Measurements from ENCODE around the gene LRIG1. TPM values are rescaled to one million over a fixed set of nuclear protein-coding genes. Genes with fewer than 3 reads are reported as not detected.

LRIG1 gene
- total RNA-seq, 3 donors from 2014 or later = 72.1 to 180 (median 75.3) TPM

DNA sequence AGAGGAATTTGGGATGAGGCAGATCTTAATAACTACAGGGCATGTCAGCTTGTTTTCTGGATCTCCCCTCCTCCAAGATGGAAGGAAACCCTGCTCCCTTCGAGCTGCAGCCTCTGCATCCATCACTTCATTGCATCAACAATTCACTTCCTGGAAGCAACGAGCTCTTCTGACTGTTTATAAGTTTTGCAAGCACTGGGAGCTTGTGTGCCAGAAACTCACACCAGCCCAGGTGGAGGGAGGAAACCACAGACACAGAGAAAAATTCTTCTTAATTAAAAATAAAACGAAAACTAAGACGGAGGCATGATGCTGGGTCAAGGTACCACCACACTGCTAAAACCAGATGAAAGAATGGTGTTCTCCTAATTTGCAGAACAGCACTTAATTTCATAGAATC lies 10.6 kb downstream of the LRIG1 start:
- DNase-seq (no peak), ATAC-seq (peak; percentile 27)
- intact Hi-C loops (cut with DNase I, micrococcal nuclease) = no loop called here
- TF ChIP-seq, protein P1, sequence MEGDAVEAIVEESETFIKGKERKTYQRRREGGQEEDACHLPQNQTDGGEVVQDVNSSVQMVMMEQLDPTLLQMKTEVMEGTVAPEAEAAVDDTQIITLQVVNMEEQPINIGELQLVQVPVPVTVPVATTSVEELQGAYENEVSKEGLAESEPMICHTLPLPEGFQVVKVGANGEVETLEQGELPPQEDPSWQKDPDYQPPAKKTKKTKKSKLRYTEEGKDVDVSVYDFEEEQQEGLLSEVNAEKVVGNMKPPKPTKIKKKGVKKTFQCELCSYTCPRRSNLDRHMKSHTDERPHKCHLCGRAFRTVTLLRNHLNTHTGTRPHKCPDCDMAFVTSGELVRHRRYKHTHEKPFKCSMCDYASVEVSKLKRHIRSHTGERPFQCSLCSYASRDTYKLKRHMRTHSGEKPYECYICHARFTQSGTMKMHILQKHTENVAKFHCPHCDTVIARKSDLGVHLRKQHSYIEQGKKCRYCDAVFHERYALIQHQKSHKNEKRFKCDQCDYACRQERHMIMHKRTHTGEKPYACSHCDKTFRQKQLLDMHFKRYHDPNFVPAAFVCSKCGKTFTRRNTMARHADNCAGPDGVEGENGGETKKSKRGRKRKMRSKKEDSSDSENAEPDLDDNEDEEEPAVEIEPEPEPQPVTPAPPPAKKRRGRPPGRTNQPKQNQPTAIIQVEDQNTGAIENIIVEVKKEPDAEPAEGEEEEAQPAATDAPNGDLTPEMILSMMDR (IDR thresholded peaks at IDR 0.05) = no peak
- Histone ChIP-seq H3K9me3 (no peaks in the 10 kb centered on the region), H3K36me3 (ENCODE audit: low read depth) (no peaks in the 10 kb centered on the region), H3K4me3 (no peak overlapping the region), H3K4me1 (ENCODE audit: low read depth) (peaks cover 71% of the 10 kb centered on the region)

DNA sequence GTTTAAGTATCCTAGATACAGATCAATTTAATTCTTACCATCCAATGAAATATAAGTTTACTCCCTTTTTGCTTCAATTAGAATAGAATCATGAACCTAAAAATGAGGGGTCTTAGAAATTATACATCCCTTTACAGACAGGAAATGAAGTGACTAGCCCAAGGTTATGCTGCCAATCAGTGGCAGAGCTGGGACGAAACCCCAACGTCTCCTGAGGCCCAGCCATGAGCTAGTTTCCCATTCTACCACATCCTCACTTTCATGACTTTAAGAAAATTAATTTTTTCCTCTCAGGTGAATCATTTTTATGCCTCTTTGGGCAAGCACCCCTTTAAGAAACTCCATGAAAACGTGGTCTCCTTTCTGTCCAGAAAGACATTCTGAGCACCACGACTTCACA lies 11.2 kb downstream of the LRIG1 start:
- Histone ChIP-seq H3K4me3 (no peak overlapping the region), H3K4me1 (ENCODE audit: low read depth) (peaks cover 65% of the 10 kb centered on the region), H3K36me3 (ENCODE audit: low read depth) (no peaks in the 10 kb centered on the region), H3K9me3 (no peaks in the 10 kb centered on the region)
- ATAC-seq (no peak), DNase-seq (no peak)
- intact Hi-C loops (cut with DNase I, micrococcal nuclease) = no loop called here
- TF ChIP-seq, protein P1 (IDR thresholded peaks at IDR 0.05) = no peak

DNA sequence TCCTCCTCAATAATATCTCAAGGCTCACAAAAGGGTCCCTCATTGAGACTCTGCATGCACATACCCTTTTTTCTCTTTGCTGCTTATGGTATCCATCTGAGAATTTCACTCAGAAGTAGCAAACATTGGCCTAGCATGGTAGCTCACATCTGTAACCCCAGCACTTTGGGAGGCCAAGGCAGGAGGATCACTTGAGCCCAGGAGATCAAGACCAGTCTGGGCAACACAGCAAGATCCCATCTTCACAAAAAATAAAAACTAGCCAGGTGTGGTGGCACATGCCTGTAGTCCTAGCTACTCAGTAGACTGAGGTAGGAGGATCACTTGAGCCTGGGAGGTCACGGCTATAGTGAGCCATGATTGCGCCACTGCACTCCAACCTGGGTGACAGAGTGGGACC lies 11.7 kb downstream of the LRIG1 start:
- DNase-seq (no peak), ATAC-seq (no peak)
- no peaks in the 10 kb centered on the region for H3K9me3 ChIP-seq
- no peaks in the 10 kb centered on the region for H3K36me3 ChIP-seq (ENCODE audit: low read depth)
- intact Hi-C loops (cut with DNase I, micrococcal nuclease) = no loop called here
- H3K4me1 ChIP-seq (ENCODE audit: low read depth) = peaks cover 63% of the 10 kb centered on the region
- no peak overlapping the region for H3K4me3 ChIP-seq
- TF ChIP-seq, protein P1 (IDR thresholded peaks at IDR 0.05) = no peak

DNA sequence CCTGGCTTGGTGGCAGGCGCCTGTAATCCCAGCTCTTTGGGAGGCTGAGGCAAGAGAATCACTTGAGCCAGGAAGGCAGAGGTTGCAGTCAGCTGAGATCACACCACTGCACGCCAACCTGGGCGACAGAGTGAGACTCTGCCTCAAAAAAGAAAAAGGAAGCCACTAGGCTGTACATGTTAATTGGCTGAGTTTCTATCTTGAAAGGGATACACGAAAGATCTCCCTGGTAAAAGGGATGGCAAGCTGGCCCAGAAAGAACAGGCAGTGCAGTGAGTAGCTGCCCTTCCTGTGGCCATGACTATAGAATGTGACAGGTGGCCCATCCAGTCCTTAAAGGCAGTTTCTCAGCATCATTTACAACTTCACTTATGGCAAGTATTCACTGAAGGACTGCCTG lies 12.3 kb downstream of the LRIG1 start:
- ATAC-seq = no peak
- intact Hi-C loops (cut with DNase I, micrococcal nuclease) = no loop called here
- H3K4me3 ChIP-seq = no peak overlapping the region
- H3K9me3 ChIP-seq = no peaks in the 10 kb centered on the region
- no peaks in the 10 kb centered on the region for H3K36me3 ChIP-seq (ENCODE audit: low read depth)
- H3K4me1 ChIP-seq (ENCODE audit: low read depth) = peaks cover 62% of the 10 kb centered on the region
- TF ChIP-seq, protein P1 (IDR thresholded peaks at IDR 0.05) = no peak
- DNase-seq = no peak

DNA sequence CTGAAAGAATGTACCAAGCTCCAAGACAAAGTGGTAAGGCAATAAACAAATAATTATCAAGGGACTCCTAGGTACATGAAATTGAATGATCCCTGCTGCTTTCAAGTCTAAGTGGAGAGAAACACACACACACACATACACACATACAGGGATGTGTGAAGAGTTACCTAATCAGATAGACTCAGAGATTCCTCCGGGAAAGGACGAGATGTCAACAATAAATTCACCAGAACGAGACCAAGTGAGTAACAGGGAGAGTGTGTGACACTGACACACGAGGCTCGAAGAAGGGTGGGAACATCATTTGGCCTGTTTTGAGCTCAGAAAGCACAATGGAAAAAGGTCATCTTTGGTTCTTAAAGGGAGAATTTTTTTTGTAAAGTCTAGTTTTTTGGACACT lies 13.4 kb downstream of the LRIG1 start:
- H3K4me3 ChIP-seq = no peak overlapping the region
- ATAC-seq (no peak), DNase-seq (no peak)
- H3K9me3 ChIP-seq = no peaks in the 10 kb centered on the region
- intact Hi-C loops (cut with DNase I, micrococcal nuclease) = no loop called here
- TF ChIP-seq, protein P1 (IDR thresholded peaks at IDR 0.05) = no peak
- H3K36me3 ChIP-seq (ENCODE audit: low read depth) = no peaks in the 10 kb centered on the region
- peaks cover 61% of the 10 kb centered on the region for H3K4me1 ChIP-seq (ENCODE audit: low read depth)

DNA sequence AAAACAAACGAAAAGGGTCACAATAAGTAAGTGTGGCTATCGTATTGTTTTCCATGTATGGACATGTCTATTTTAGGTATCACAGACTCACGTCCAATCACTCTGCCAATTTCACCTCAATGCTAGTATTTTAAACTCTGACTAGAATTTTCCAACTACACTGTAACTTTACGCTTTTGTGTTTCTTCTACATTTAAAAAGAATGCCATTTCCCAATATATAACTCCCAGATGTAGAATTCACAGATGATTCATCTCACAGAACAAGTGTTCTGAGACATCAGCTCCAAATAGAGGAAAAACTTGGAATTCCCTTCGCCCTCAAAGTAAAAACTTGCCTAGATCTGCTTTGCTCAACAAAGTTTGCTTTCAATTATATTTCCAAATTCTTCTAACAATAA lies 14.2 kb downstream of the LRIG1 start:
- Histone ChIP-seq H3K4me3 (no peak overlapping the region), H3K9me3 (no peaks in the 10 kb centered on the region), H3K36me3 (ENCODE audit: low read depth) (no peaks in the 10 kb centered on the region), H3K4me1 (ENCODE audit: low read depth) (peaks cover 61% of the 10 kb centered on the region)
- intact Hi-C loops (cut with DNase I, micrococcal nuclease) = no loop called here
- ATAC-seq = no peak
- no peak for DNase-seq
- TF ChIP-seq, protein P1 (IDR thresholded peaks at IDR 0.05) = no peak
